Activated T-cell treated with anti-CD3 and anti-CD28 coated beads, Interleukin-2, amount 50 U/mL, for 1 hour (primary cell): ENCODE results near the gene CTBP2.

Source experiments
- DNase-seq: peaks from one replicate; pipeline ENCODE4 v3.0.0-alpha.2; 2020

Gene CTBP2

GRCh38 chr10:125034675-125035074, 125.7 kb downstream of the CTBP2 start:
- no peak for DNase-seq

DNA sequence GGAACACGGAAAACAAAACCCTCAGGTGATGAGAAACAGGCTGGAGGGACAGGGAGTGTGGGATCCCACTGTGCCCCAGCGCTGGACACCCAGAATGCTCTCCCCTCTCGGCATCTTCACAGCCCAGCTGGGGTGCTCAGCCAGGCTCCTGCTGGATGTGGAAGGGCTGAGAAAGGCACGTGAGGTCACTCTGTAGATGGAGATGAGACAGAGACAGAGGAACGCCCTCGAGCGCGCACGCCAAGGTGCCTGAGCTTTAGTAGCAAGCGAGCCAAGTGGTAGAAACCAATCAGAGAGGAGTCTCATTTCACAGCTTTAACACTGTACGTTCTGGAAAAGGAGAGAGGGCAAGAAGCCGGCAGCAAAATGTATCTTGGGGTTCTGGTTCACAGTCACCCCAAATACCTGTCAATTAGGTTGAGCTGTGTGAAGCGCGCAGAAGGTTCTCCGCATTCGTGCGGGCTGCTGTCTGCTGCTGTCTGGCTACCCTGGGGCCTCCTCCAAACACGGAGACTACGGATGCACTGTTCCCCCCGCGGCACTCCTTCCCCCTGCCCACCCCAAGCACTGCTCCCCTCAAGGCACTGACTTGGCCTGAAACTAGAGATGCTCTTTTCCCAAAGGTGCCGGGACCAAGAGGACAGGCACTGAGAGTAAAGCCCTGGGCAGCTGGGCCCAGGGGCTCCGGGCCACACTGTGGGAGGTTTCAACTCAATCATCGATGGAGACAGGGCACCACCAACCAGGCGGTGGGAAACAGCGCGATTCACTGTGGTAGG, 127.0 kb downstream of the CTBP2 start:
- DNase-seq: no peak

GRCh38 chr10:125032474-125033020, 127.8 kb downstream of the CTBP2 start:
- no peak for DNase-seq

- DNase-seq: no peak
Observed at GRCh38 chr10:125030567-125031197, 129.7 kb downstream of the CTBP2 start.

DNA sequence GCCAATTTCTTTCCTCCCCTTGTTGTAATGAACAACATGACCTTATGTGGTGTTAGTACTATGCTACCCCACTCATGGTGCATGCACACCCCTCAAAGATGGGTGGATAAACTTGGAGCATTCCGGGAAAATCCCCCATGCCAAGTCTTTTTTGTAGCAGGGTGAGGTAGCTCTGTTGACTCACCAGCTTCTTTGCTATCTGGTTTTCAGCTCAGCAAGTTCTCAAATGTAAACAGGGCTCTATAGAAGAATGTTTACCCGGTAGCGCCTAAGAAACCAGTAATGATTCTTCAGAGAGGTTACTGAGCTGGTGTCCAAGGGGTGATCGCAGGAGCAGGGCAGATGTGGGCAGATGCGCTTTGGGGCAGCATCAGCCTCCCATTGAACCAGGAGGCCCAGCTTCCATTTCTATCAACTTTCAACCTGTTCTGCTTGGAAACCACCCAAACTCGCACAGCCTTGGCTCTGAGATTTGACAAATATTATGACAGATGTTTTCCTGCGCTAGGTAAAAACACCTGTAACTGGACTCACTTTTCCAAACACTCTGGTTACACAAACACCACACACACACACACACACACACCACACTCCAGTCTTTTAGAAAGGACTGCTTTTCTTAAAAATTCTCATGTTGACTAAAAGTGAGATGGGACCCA, 130.7 kb downstream of the CTBP2 start:
- DNase-seq: no peak

- DNase-seq: no peak
Observed at GRCh38 chr10:125027871-125028869, 132.2 kb downstream of the CTBP2 start.

DNA sequence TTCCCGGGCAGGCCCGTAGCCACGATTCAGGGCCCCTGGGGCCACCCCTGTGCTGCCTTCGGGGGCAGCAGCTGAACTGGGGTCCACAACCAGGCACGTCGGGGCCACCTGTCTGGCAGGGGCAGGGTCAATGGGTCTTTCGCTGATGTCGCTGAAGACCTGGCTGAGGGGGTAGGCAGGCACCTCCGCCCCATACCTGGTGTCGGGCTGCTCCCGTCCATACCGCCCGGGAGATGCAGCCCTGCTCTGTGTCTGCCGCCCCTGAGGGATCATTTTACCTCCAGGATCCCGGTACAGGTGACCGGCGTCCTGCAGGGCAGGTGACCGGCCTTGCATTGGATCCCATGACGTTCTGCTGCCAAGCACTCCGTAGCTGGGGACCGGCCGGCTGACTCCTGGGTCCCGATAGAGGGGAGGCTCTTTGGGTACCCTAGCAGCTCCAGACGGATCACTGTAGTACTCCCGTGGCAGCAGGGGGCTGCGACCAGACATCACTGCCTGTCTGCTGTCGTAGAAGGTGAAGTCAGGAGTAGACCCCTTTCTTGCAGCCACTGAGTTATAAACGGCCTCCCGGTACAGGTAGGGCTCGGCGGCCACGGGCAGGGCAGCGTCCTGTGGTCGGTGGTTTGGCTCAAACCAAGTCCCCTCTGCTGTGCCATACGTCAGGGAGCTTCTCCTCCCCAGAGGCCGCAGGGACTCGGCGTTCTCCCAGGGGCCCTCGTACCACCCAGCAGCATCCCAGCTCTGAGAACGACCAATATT, 133.2 kb downstream of the CTBP2 start:
- no peak for DNase-seq

GRCh38 chr10:125026036-125026931, 134.1 kb downstream of the CTBP2 start:
- no peak for DNase-seq

DNA sequence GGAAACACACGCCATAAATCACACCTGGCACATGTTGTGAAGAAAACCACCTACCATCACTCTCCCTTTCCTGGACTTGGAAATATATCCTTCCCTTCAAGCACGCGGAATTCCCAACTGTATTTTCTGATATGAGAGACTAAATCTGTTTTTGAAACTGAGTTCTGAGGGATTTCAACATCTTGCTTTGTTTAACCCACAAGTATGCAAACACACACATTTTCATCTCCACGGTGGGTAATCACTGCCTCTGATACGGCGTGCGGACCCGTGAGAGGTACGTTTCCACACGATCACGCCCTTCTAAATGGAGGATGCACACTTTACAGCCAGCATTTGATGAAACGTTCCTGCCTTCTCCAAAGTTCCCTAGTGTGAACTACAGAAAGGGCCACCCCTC, 135.0 kb downstream of the CTBP2 start:
- DNase-seq: no peak

DNA sequence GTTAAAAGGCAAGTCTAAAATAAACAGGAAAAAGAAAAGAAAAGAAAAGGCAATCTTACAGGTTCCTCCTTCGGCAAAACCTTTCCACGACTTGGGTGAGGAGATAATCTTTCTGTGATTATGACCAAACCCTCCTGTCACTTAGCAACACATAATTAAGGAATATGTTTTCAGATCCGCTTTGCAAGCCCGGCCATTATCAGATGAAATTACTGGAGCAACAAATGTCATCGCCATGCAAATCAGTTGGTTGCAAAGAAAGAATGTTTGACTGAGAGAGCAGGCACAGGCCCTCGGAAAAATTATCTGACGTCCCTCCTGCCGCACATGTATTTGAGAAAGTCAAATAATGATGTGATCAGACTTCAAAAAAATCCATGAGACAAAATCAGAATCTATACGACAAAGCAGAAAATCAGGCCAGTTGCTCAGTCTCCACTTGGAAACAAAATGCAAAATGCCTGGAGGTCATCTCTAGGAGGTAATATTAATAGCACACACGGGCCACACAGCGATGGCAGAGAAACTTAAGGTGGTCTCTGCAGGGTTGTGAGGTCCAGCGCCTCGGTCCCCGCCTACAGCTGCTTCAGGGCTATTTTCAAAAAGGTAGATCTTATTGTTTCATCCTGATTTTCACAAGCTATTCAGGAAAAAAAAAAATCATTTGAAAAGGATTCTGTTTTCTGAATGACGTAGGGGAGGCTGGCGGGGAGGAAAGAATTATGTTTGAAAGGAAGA, 135.7 kb downstream of the CTBP2 start:
- DNase-seq: no peak

DNA sequence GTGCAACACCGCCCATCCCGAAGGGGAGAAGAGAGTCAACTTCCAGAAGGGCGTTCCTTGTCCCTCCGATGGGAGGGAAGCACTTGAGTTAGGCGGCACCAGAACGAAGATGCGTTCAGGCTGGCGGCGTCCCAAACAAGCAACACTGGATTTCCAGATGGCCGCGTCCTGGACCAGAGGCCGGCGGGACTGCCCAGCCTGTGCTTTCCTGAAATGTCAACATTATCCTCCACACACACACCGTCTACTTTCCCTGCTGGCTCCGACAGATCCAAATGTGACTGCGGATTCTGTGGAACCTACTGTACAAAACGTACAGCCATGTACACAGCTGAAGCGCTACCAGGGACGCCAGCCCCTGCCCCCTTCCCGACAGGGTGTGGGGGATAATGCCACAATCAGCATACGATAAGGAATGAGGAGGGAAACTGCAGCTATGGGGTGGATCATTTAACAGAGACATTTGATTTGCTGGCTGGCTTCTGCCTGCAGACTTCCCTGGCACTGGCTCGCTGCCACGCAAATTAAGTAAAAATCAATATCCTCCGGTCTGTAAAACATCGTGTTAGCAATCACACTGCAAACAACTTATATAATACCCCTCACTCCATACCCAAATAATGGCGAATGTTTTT, 136.4 kb downstream of the CTBP2 start:
- DNase-seq: no peak

- no peak for DNase-seq
Observed at GRCh38 chr10:125023255-125023654, 137.1 kb downstream of the CTBP2 start.

DNA sequence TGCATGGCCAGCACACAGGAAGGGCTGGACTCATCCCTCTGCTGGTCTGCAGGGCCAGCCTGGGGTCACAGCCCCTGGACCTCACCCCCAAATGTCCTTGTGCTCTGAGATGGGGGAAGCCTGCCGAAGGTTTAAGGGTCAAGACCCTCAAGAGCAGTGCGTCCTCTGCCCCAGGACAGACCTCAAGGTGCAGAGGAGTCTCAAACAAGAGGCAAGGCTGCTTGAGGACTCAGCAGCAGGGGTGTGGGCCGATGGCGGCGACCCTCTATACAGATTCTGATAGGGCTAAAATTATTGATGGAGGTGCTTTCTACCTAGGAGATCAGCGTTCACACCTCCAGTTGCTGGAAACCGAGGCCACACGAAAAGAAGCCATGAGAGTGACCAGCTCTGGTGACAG, 137.7 kb downstream of the CTBP2 start:
- no peak for DNase-seq

DNA sequence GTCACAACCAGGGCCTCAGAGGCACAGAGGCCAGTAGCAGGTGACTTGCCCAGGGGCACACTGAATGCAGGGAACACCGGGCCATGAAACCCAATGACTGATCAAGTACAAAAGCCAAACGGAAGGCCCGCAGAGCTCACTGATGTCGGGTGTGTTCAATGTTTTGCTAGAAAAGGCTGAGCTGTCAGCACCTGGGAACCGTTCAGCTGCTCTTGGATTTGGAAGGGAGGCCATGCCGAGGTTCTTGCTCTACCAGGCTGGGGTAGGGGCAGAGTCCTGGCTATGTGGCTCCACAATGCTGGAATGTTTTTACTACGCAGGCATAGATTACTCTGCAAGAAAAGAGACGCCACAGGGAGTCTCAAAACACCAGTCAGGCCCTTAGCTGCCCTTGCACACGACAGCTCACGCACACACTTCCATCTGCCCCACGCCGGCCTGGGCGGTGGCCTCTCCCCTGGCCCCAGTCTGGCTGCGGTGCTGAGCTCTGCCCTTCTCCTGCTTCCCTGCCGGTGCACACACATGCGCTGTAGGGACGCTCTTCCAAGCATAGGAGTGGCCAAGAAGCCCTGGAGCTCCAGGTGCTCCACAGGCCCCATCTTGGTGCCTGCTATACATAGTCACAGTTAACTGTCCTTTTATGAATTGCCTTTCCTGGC, 138.5 kb downstream of the CTBP2 start:
- no peak for DNase-seq

DNA sequence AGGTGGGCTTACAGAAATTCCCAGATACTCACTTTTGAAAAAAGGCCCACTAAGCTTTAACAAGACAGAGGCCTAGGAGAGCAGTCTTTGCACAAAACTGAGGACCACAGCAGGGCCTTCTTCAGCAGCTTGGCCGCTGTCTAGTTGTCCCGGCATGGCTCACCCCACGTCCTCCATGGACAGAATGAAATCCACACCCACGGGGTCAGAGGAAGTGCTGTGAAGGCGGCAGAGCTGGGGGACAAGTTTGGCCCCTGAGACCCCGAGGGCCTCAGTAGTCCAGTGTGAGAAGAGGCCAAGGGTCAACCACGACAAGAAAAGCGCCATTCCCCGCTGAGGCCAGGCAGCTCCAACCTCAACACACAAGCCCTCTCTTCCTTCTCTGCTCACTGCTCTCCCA, 139.5 kb downstream of the CTBP2 start:
- DNase-seq: no peak

DNA sequence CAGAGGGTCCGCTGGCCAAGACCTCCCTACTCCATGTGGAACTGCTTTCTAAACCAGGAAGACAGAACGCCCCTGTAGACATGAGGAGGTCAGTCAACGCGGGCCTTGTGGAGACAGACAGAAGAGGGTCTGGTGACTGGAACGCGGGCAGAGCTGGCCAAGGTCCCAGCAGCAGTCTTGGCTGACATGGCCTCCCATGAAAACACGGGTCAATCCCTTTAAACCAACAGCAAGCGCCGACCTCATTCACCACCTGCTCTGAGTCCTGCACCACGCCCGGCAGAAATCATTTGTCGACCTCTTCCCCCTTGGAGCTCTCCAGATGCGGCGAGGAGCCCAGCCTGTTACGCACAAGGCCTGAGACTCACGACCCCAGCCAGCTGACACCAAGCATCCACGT, 140.0 kb downstream of the CTBP2 start:
- DNase-seq: no peak

DNA sequence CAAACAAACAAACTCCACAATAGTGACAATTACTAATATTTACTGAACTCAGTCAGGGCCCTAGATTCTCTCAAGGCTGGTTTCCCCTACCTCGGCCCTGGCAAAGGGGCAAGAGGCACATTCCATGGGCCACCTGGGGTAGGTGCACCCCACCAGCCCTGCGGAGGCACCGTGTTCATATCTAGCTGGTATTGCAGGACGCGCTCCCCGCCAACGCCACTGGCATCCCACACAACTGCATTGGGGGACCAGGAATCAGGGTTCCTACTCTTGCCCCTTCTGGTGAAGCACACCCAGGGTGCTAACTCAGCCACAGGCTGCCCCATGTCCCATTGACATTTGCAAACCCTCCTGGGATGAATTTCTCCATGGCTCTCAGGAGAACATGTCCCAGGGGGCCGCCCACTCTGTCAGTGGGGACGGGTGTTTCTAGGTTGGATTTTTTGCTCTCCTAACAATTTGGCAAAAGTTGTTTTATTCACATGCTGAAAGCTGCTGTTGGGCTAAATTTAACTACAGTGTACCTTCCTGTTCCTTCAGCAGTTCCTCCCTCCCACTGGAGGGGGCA, 141.7 kb downstream of the CTBP2 start:
- no peak for DNase-seq

GRCh38 chr10:125017547-125018298, 142.6 kb downstream of the CTBP2 start:
- no peak for DNase-seq
